HepG2 (cell line): ENCODE data around the gene TF. TPM values are rescaled to one million over a fixed set of nuclear protein-coding genes. Genes with fewer than 3 reads are reported as not detected.

Experiments
- ATAC-seq: fragments of 200-7000 bp; cut with Tn5 transposase; 3 replicates; pipeline ENCODE4 v1.9.1; 2020; ENCODE audit warnings: mild to moderate bottlenecking, moderate library complexity
- BruUV-seq: library from RNA; stranded (reverse); fragments of 400-500 nt; replicated peaks from 2 replicates; lab custom pipeline; 2021; lab: Mats Ljungman, UMichigan
- CTCF ChIA-PET: fragments of 300-600 bp; formaldehyde crosslinking; extraction: SDS; loops from one replicate; lab custom pipeline; 2021; ENCODE audit warnings: low total read pairs, inconsistent platforms, low intra/inter-chr PET ratio; lab: Yijun Ruan, JAX
- POLR2A ChIA-PET: fragments of 350-600 bp; sonication (Branson Sonifier 250); formaldehyde crosslinking; loops from one replicate; lab custom pipeline; 2020; ENCODE audit warnings: antibody characterized with exemption, inconsistent platforms; lab: Yijun Ruan, JAX
- DNase-seq: peaks from one replicate; pipeline ENCODE4 v3.0.0-alpha.2; 2015; ENCODE audit warnings: low spot score
- FAIRE-seq: peaks from 3 replicates; lab custom pipeline; 2011; peaks lifted over from hg19 to GRCh38; lab: Jason Lieb, UNC
- H2AFZ ChIP-seq: one replicate; pipeline ENCODE4 v1.6.1; 2011; ENCODE audit warnings: low read length, inconsistent platforms
- H3K27ac ChIP-seq: fragments of 300-600 bp; 3 replicates; pipeline ENCODE4 v1.8.0; 2011; ENCODE audit warnings: mixed run types, mild to moderate bottlenecking, mixed read lengths, low read length, inconsistent platforms; ENCODE audit not compliant: insufficient read depth; ENCODE audit errors: extremely low read length
- H3K27me3 ChIP-seq, 2 experiments: fragments of 200-600 bp in 1 of 2; 2 replicates in 1 of 2; 3 replicates in 1 of 2; pipeline versions ENCODE4 v1.6.0 to v1.8.0; 2011; ENCODE audit warnings: low read length in 2 of 2, mild to moderate bottlenecking in 2 of 2, moderate library complexity in 2 of 2, inconsistent platforms in 1 of 2; ENCODE audit not compliant: insufficient read depth in 2 of 2, control insufficient read depth in 1 of 2
- H3K36me3 ChIP-seq, 2 experiments: fragments of 200-600 bp in 1 of 2; replicated peaks in 1 of 2; 2 replicates in 1 of 2; 3 replicates in 1 of 2; pipeline versions ENCODE4 v1.5.1 to v1.8.0; 2011; ENCODE audit warnings: low read length in 2 of 2, inconsistent platforms in 1 of 2; ENCODE audit not compliant: insufficient read depth in 2 of 2, control insufficient read depth in 1 of 2
- H3K4me1 ChIP-seq: 2 replicates; pipeline ENCODE4 v1.5.1; 2012; ENCODE audit warnings: low read length, inconsistent platforms; ENCODE audit not compliant: insufficient read depth
- H3K4me2 ChIP-seq: 2 replicates; pipeline ENCODE4 v1.6.0; 2011; ENCODE audit warnings: low read depth, low read length, inconsistent platforms
- H3K4me3 ChIP-seq, 3 experiments: fragments of 200-600 bp in 1 of 3; sonication (generic), shearing (Covaris generic) in 1 of 3; replicated peaks in 1 of 3; 2 replicates each; pipeline ENCODE4 v1.5.1; 2011 to 2016; ENCODE audit warnings: low read length in 3 of 3, inconsistent platforms in 2 of 3, low read depth in 2 of 3, mild to moderate bottlenecking in 2 of 3, control low read depth in 1 of 3, mixed read lengths in 1 of 3; ENCODE audit not compliant: insufficient read depth in 1 of 3
- H3K79me2 ChIP-seq: one replicate; pipeline ENCODE4 v1.6.1; 2011; ENCODE audit warnings: low read length, inconsistent platforms; ENCODE audit not compliant: insufficient read depth
- H3K9ac ChIP-seq: 2 replicates; pipeline ENCODE4 v1.6.0; 2011; ENCODE audit warnings: mild to moderate bottlenecking, low read depth, low read length, inconsistent platforms; ENCODE audit not compliant: insufficient read depth
- H3K9me3 ChIP-seq: 2 replicates; pipeline ENCODE4 v1.5.1; 2012; ENCODE audit warnings: mild to moderate bottlenecking, low read length
- H4K20me1 ChIP-seq: 2 replicates; pipeline ENCODE4 v1.6.0; 2011; ENCODE audit warnings: inconsistent platforms, mild to moderate bottlenecking, low read length, moderate library complexity; ENCODE audit not compliant: insufficient read depth
- FLYWCH1 ChIP-seq: sonication (generic); formaldehyde crosslinking; IDR thresholded peaks from 2 replicates; pipeline ENCODE4 v1.8.1; 2023; ENCODE audit warnings: mild to moderate bottlenecking, missing genetic modification reagents
- FOXO1 ChIP-seq: sonication (generic); formaldehyde crosslinking; IDR thresholded peaks from 2 replicates; pipeline ENCODE4 v1.4.0; 2020; ENCODE audit warnings: missing genetic modification reagents
- MEIS1 ChIP-seq: sonication (generic); formaldehyde crosslinking; IDR thresholded peaks from 2 replicates; pipeline ENCODE4 v1.9.0; 2021; ENCODE audit warnings: mild to moderate bottlenecking, missing genetic modification reagents, moderate library complexity, borderline replicate concordance
- RBM22 ChIP-seq: fragments of 200-400 bp; formaldehyde crosslinking; optimal IDR thresholded peaks from 2 replicates; pipeline ENCODE3; 2017; ENCODE audit warnings: mild to moderate bottlenecking, low read length, moderate library complexity
- SIX4 ChIP-seq: sonication (generic); formaldehyde crosslinking; IDR thresholded peaks from 2 replicates; pipeline ENCODE4 v1.4.0; 2020; ENCODE audit warnings: missing genetic modification reagents
- SKIL ChIP-seq: sonication (generic); formaldehyde crosslinking; IDR thresholded peaks from 2 replicates; pipeline ENCODE4 v1.8.0; 2022; ENCODE audit warnings: missing genetic modification reagents, mild to moderate bottlenecking, moderate library complexity, borderline replicate concordance
- TRAFD1 ChIP-seq: sonication (generic); formaldehyde crosslinking; IDR thresholded peaks from 2 replicates; pipeline ENCODE4 v1.5.1; 2020; ENCODE audit warnings: missing genetic modification reagents, mild to moderate bottlenecking, borderline replicate concordance
- ZBTB44 ChIP-seq: sonication (generic); formaldehyde crosslinking; IDR thresholded peaks from 2 replicates; pipeline ENCODE4 v1.4.0; 2020; ENCODE audit warnings: missing genetic modification reagents
- ZNF337 ChIP-seq: sonication (generic); formaldehyde crosslinking; IDR thresholded peaks from 2 replicates; pipeline ENCODE4 v1.5.1; 2020; ENCODE audit warnings: missing genetic modification reagents, low read depth, mild to moderate bottlenecking, borderline replicate concordance
- WGBS: methylation state at CpG from one replicate; pipeline ENCODE4 v1.1.6; 2017; ENCODE audit warnings: low lambda C conversion rate; 5-methylcytosine and 5-hydroxymethylcytosine counted together
- in situ Hi-C: cut with HindIII; loops from 2 replicates; pipeline ENCODE4 v1.10.0; 2017; ENCODE audit warnings: low pct_unique_long_range_greater_than_20kb; ENCODE audit not compliant: extremely low pct_ligation_motif_present
- intact Hi-C: fragments of 100-400 bp; cut with micrococcal nuclease; formaldehyde crosslinking; loops from one replicate; pipeline ENCODE4 v1.10.0; 2022; ENCODE audit not compliant: unreplicated experiment
- polyA plus RNA-seq, 8 experiments: library from polyadenylated mRNA; depleted of rRNA in 3 of 8; stranded (reverse) in 7 of 8; unstranded in 1 of 8; fragments of >200 nt; fragmentation: Illumina TruSeq in 4 of 8; extraction: Trizol in 4 of 8; gene quantifications; 2 replicates each; pipeline versions ENCODE4 v1.2.1 to v1.2.3, GENCODE V29; 2011 to 2016; ENCODE audit warnings: low read depth in 4 of 8, missing spikeins in 1 of 8, mixed read lengths in 1 of 8; ENCODE audit not compliant: insufficient read depth in 1 of 8
- total RNA-seq, 5 experiments: library from RNA; depleted of rRNA; stranded (reverse); fragments of >200 nt; fragmentation: Illumina TruSeq; extraction: Trizol; gene quantifications; 2 replicates each; pipeline ENCODE4 v1.2.3, GENCODE V29; 2016; ENCODE audit warnings: low read depth in 1 of 5

TF gene
- total and polyA plus RNA-seq, 2 of the 13 experiments (the other 11 are each of a cell fraction or from before 2014, with no cell fraction given): 10,074 to 11,821 TPM

GRCh38 chr3:133824961-133825485 lies 78.8 kb downstream of the TF start:
- Histone ChIP-seq H3K4me2 (no peak overlapping the region), H3K4me1 (0 out of 2 replicates have a peak, but pooled peaks cover 5% of the 10 kb centered on the region), H2AFZ (no peak overlapping the region), H3K27me3 (peaks cover 0 to under 1% of the 10 kb centered on the region in 2 experiments; a peak in 1 of 5 replicates), H3K27ac (no peak overlapping the region), H3K4me3 (no peak overlapping the region)
- FAIRE-seq (no peak), DNase-seq (no peak), ATAC-seq (no peak)
- intact Hi-C loops: loop anchor here (5.0 kb wide), 1 partner anchor 163 kb away; the partner anchor contains the start of gene TOPBP1
- WGBS: 82% methylated on average over 8 of the region's 8 CpGs
- TF ChIP-seq RBM22 (peak; percentile 43), ZBTB44 (CRISPR knock-in tag) (no peak)
- TF ChIP-seq, all 625 proteins: peak for 1
- BruUV-seq: no TSS peak
- Histone ChIP-seq H3K36me3 (peaks cover 10 to 23% of the 10 kb centered on the region in 2 experiments), H3K9ac (no peak overlapping the region), H3K79me2 (no peaks in the 10 kb centered on the region), H3K9me3 (no peaks in the 10 kb centered on the region), H4K20me1 (no peaks in the 10 kb centered on the region)
- CTCF ChIA-PET: no interaction called here
- POLR2A ChIA-PET: no interaction called here
- in situ Hi-C loops: loop anchor here (5.0 kb wide), 1 partner anchor 163 kb away; the partner anchor contains the start of gene TOPBP1

GRCh38 chr3:133825969-133826727 lies 80.0 kb downstream of the TF start:
- H3K27me3 ChIP-seq: peaks cover 0 to 12% of the 10 kb centered on the region in 2 experiments; a peak in 3 of 5 replicates
- WGBS: 94% methylated on average over 12 of the region's 12 CpGs
- H3K27ac ChIP-seq: no peak overlapping the region
- FAIRE-seq (no peak), DNase-seq (no peak), ATAC-seq (no peak)
- H3K4me2 ChIP-seq: no peak overlapping the region
- in situ Hi-C loops: no loop called here
- no peaks in the 10 kb centered on the region for H4K20me1 ChIP-seq
- no peak overlapping the region for H3K4me3 ChIP-seq
- H3K9me3 ChIP-seq: no peaks in the 10 kb centered on the region
- CTCF ChIA-PET: no interaction called here
- BruUV-seq: TSS peak; percentile 22
- H2AFZ ChIP-seq: no peak overlapping the region
- peaks cover 2 to 12% of the 10 kb centered on the region in 2 experiments; a peak in 4 of 5 replicates for H3K36me3 ChIP-seq
- intact Hi-C loops: no loop called here
- no peaks in the 10 kb centered on the region for H3K79me2 ChIP-seq
- 0 out of 2 replicates have a peak, but pooled peaks cover 5% of the 10 kb centered on the region for H3K4me1 ChIP-seq
- POLR2A ChIA-PET: no interaction called here
- no peak overlapping the region for H3K9ac ChIP-seq
- no peak for TF ChIP-seq SKIL
- no peak for TF ChIP-seq FOXO1 (CRISPR knock-in tag)
- no peak for TF ChIP-seq SIX4 (CRISPR knock-in tag)
- TF ChIP-seq FLYWCH1 (CRISPR knock-in tag): no peak
- no peak for TF ChIP-seq TRAFD1 (CRISPR knock-in tag)
- no peak for TF ChIP-seq ZNF337 (CRISPR knock-in tag)
- no peak for TF ChIP-seq MEIS1 (CRISPR knock-in tag)
